GM12865 (cell line): ENCODE data around the gene PLPP7.
A peak's percentile ranks its signal among the peaks of the same experiment; 100 is the strongest.

Experiments
- DNase-seq: peaks from one replicate; pipeline ENCODE4 v3.0.0; 2010; ENCODE audit warnings: low read depth
- H3K4me3 ChIP-seq: 2 replicates; pipeline ENCODE4 v1.5.1; 2011; ENCODE audit warnings: mild to moderate bottlenecking, low read depth, low read length, control low read depth
- TF ChIP-seq, protein P1 (sequence below): IDR thresholded peaks from 2 replicates; pipeline ENCODE4 v1.5.1; 2011; ENCODE audit warnings: low read length, control low read depth, low read depth, inconsistent platforms; ENCODE audit not compliant: insufficient read depth; ENCODE audit errors: missing control alignments

PLPP7 gene

DNA sequence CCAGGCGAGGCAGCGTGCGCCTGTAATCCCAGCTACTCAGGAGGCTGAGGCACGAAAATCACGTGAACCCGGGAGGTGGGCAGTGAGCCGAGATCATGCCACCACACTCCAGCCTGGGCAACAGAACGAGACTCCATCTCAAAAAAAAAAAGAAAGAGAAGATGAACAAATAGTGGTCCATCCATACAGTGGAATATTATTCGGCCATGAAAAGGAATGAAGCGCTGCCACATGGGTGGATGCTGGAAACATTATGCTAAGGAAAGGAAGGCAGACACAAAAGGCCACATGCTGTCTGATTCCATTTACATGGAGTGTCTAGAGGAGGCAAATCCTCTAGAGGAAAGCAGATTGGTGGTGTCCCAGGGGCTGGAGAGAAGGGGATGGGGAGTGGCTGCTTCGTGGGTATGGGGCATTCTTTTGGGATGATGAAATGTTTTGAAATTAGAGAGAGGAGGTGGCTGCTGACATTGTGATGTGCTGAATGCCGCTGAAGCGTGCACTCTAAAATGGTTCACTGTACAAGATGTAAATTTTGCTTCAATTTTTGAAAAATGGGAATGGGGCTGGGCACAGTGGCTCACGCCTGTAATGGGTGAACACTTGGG is 17.0 kb downstream of the PLPP7 start:
- no peak for DNase-seq
- TF ChIP-seq, protein P1, sequence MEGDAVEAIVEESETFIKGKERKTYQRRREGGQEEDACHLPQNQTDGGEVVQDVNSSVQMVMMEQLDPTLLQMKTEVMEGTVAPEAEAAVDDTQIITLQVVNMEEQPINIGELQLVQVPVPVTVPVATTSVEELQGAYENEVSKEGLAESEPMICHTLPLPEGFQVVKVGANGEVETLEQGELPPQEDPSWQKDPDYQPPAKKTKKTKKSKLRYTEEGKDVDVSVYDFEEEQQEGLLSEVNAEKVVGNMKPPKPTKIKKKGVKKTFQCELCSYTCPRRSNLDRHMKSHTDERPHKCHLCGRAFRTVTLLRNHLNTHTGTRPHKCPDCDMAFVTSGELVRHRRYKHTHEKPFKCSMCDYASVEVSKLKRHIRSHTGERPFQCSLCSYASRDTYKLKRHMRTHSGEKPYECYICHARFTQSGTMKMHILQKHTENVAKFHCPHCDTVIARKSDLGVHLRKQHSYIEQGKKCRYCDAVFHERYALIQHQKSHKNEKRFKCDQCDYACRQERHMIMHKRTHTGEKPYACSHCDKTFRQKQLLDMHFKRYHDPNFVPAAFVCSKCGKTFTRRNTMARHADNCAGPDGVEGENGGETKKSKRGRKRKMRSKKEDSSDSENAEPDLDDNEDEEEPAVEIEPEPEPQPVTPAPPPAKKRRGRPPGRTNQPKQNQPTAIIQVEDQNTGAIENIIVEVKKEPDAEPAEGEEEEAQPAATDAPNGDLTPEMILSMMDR = no peak
- H3K4me3 ChIP-seq = no peak overlapping the region

DNA sequence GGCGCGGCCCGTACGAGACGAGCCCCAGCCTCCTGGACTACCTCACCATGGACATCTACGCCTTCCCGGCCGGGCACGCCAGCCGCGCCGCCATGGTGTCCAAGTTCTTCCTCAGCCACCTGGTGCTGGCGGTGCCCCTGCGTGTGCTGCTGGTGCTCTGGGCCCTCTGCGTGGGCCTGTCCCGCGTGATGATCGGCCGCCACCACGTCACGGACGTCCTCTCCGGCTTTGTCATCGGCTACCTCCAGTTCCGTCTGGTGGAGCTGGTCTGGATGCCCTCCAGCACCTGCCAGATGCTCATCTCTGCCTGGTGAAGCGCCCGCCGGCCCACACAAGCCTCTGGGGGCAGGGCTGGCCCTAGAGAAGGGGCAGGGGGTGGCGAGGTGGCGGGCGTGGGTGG is 18.5 kb downstream of the PLPP7 start:
- DNase-seq = no peak
- no peak overlapping the region for H3K4me3 ChIP-seq
- TF ChIP-seq, protein P1 = no peak

DNA sequence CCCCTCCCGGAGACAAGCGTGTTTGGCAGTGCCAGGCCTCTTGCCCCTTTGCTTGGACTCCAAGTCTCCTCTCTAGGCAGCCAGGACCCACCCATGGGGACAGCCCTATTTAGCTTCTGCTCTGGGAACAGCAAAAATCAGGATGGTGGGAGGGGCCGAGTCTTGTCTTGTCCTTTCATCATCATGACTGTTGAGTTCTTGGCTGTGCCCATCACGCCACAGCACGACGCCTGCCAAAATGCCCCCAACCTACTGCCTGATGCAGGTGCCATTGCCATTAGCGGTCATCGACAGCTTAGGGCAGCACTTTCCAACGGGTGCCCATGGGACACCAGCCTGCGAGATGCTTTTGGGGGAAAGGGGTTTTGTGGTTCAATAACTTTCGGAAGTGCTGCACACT is 18.9 kb downstream of the PLPP7 start:
- no peak for DNase-seq
- H3K4me3 ChIP-seq = no peak overlapping the region
- TF ChIP-seq, protein P1 = no peak

DNA sequence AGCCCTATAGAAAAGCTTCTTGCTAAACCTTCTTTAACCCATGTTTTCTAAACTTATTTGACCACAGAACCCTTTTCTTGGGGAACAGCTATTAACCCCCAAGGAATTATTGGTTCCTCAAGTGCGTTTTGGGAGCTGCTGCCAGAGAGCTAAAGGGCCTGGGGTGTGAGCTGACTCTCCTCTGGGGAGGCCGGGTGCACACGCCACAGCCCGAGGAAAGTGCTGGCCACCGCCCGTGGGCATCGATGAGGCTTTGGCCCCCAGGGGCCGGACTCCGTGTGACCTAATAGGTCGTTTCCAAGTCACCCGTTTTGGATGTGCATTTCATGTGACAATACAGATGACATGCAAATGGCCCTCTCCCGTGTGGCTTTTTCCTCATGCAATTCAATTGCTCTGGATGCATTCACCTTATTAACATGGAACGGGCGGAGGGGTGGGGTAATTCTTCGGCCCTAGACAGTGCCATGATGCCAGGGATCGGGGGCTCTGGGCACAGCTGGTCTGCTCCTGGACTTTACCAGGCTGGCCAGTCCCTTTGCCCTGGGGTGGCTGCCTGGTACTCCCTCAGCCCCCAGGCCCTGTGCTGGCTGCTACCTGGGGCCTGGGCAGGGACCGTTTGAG is 19.5 kb downstream of the PLPP7 start:
- TF ChIP-seq, protein P1 = no peak
- no peak overlapping the region for H3K4me3 ChIP-seq
- no peak for DNase-seq

DNA sequence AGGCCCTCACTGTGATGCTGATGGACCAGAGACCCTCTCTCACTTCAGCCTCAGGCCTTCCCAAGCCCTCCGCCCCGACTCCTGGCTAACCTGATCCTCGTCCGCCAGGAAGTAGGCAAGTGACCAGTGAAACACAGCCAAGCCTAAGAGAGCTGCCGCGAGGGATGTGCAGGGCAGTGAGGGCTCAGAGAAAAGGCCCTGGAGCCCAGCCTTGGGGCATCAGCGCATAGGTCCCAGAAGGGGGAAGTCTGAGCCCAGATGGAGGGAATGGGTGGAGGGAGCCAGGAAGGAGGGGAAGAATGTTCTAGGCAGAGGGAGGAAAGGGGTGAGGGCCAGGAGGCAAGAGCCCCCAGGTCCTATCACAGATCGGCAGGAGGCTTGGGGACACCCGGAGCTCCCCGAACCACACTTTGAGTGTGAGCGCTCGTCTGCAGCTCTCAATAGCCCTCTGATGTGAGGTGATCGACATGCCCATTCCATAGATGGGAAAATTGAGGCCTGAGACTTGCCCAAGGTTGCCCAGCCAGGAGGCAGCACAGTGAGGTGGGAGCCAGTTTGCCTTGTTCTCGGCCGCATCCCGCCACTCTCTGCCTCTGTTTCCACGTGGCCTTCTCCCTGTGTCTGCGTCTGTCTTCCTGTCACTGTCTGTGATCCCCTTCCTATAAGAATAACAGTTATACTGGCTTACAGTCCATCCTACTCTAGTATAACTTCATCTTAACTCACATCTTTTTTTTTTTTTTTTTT is 20.2 kb downstream of the PLPP7 start:
- no peak for DNase-seq
- H3K4me3 ChIP-seq = no peak overlapping the region
- TF ChIP-seq, protein P1 = no peak

DNA sequence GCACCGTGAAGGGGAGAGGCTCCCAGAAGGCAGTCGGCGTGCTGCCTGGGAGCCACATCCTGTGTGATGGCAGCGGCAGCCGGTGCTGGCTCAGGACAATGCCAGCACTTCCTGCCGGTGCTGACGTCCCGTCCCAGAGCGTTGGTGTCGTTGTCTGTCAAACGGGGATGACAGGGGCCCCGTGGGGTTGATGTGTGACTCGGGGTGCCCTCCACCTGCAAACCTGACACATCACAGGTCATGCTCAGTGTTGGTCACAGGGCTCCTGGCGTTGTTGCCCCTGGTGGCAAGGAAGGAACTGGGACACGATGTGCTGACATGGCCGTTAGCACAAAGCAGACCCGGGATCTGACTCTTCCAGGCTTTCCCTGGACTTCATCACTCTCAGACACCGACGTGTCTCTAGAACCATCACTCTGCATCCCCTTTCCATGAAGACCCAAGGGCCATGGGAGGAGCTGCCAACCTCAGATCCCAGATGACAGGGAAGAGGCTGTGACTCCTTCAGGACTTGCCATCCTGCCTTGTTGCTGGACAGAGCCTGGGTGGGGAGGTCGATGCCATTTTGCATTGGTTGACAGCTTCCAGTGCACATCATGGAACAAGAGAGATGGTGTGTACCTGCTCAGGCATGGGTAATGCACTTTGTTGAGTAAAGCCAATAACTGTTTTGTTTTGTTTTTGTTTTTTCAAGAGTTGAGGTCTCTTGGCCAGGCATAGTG is 21.5 kb downstream of the PLPP7 start:
- DNase-seq = peak; percentile 35
- TF ChIP-seq, protein P1 = no peak
- no peak overlapping the region for H3K4me3 ChIP-seq
